Endodermal cell (in vitro differentiated cells): ENCODE data around the gene HSDL2. TPM values are rescaled to one million over a fixed set of nuclear protein-coding genes. Genes with fewer than 3 reads are reported as not detected.

Experiments used
- DNase-seq: peaks from one replicate; pipeline ENCODE4 v3.0.0-alpha.2; 2017
- H3K27ac ChIP-seq: 2 replicates; pipeline ENCODE4 v1.5.1; 2013; ENCODE audit warnings: mild to moderate bottlenecking, low read depth, low read length, moderate library complexity
- H3K27me3 ChIP-seq: 2 replicates; pipeline ENCODE4 v1.6.1; 2013; ENCODE audit warnings: mild to moderate bottlenecking, low read length, moderate library complexity; ENCODE audit not compliant: insufficient read depth, control insufficient read depth, poor library complexity, severe bottlenecking
- H3K36me3 ChIP-seq: 2 replicates; pipeline ENCODE4 v1.7.0; 2013; ENCODE audit warnings: mild to moderate bottlenecking, low read length, moderate library complexity; ENCODE audit not compliant: control insufficient read depth, insufficient read depth
- H3K4me1 ChIP-seq: one replicate; pipeline ENCODE4 v1.7.0; 2013; ENCODE audit warnings: low read length; ENCODE audit not compliant: control insufficient read depth, insufficient read depth
- H3K4me3 ChIP-seq: 2 replicates; pipeline ENCODE4 v1.5.1; 2013; ENCODE audit warnings: mild to moderate bottlenecking, low read length, moderate library complexity
- H3K9ac ChIP-seq: 2 replicates; pipeline ENCODE4 v1.6.1; 2013; ENCODE audit warnings: mild to moderate bottlenecking, low read length, moderate library complexity; ENCODE audit not compliant: poor library complexity, severe bottlenecking; ENCODE audit errors: extremely low read depth
- H3K9me3 ChIP-seq: 2 replicates; pipeline ENCODE4 v1.6.1; 2013; ENCODE audit warnings: mild to moderate bottlenecking, low read length, moderate library complexity; ENCODE audit not compliant: control insufficient read depth
- H3K27ac Mint-ChIP-seq: 2 replicates; pipeline ENCODE4 v1.8.0; 2020; ENCODE audit warnings: mixed read lengths
- H3K27me3 Mint-ChIP-seq: 2 replicates; pipeline ENCODE4 v1.8.0; 2021; ENCODE audit warnings: mild to moderate bottlenecking, mixed read lengths; ENCODE audit not compliant: insufficient read depth
- H3K36me3 Mint-ChIP-seq: 2 replicates; pipeline ENCODE4 v1.8.0; 2020; ENCODE audit warnings: low read depth, mixed read lengths
- H3K4me1 Mint-ChIP-seq: 2 replicates; pipeline ENCODE4 v1.8.0; 2020; ENCODE audit warnings: mixed read lengths
- H3K4me3 Mint-ChIP-seq: 2 replicates; pipeline ENCODE4 v1.8.0; 2020; ENCODE audit warnings: mild to moderate bottlenecking, moderate library complexity, mixed read lengths
- H3K9me3 Mint-ChIP-seq: 2 replicates; pipeline ENCODE4 v1.8.0; 2020; ENCODE audit warnings: mild to moderate bottlenecking, mixed read lengths
- CTCF ChIP-seq: fragments of 200-600 bp; sonication (generic); conservative IDR thresholded peaks from 2 replicates; pipeline ENCODE4 v1.5.0; 2021; ENCODE audit warnings: antibody characterized with exemption, mild to moderate bottlenecking
- WGBS, 2 experiments: methylation state at CpG; one replicate each; pipeline versions ENCODE4 v1.1.5 to v1.1.7; 2013; ENCODE audit warnings: missing lambda C conversion rate in 2 of 2, mixed read lengths in 1 of 2; ENCODE audit not compliant: insufficient coverage in 1 of 2, insufficient read length in 1 of 2; 5-methylcytosine and 5-hydroxymethylcytosine counted together
- total RNA-seq, 2 donors: library from RNA; stranded (reverse); fragmentation: NEBNext Ultra II Directional in 1 of 2; extraction: Animal tissue kit (Norgen Biotek cat#: 25700) in 1 of 2; gene quantifications; 2 replicates in 1 of 2; 3 replicates in 1 of 2; pipeline ENCODE4 v1.2.1, GENCODE V29; 2021

Gene HSDL2
- total RNA-seq, 2 donors from 2014 or later, result 22.5 to 29.1 TPM

GRCh38 chr9:112437406-112437805 lies 57.5 kb downstream of the HSDL2 start:
- Mint-ChIP-seq H3K4me1 (no peaks in the 10 kb centered on the region), H3K4me3 (no peak overlapping the region), H3K36me3 (peaks cover 3% of the 10 kb centered on the region), H3K27me3 (no peaks in the 10 kb centered on the region), H3K9me3 (no peaks in the 10 kb centered on the region), H3K27ac (no peak overlapping the region)
- WGBS, 2 experiments, result 95 to 100% methylated on average over 2 of the region's 2 CpGs
- no peaks in the 10 kb centered on the region for H3K27me3 ChIP-seq
- no peak for TF ChIP-seq CTCF
- no peaks in the 10 kb centered on the region for H3K9me3 ChIP-seq
- no peak for DNase-seq
- no peak overlapping the region for H3K4me3 ChIP-seq
- H3K36me3 ChIP-seq, result no peaks in the 10 kb centered on the region
- no peaks in the 10 kb centered on the region for H3K4me1 ChIP-seq
- H3K9ac ChIP-seq, result no peak overlapping the region
- H3K27ac ChIP-seq, result no peak overlapping the region

- Mint-ChIP-seq H3K4me1 (no peaks in the 10 kb centered on the region), H3K36me3 (peaks cover 3% of the 10 kb centered on the region), H3K27me3 (no peaks in the 10 kb centered on the region), H3K4me3 (no peak overlapping the region), H3K27ac (no peak overlapping the region), H3K9me3 (no peaks in the 10 kb centered on the region)
- no peak overlapping the region for H3K9ac ChIP-seq
- no peak overlapping the region for H3K27ac ChIP-seq
- no peaks in the 10 kb centered on the region for H3K4me1 ChIP-seq
- WGBS, 2 experiments, result 93 to 100% methylated on average over 1 to 2 of the region's 2 CpGs
- no peaks in the 10 kb centered on the region for H3K9me3 ChIP-seq
- H3K36me3 ChIP-seq, result no peaks in the 10 kb centered on the region
- no peak overlapping the region for H3K4me3 ChIP-seq
- no peak for DNase-seq
- no peaks in the 10 kb centered on the region for H3K27me3 ChIP-seq
- TF ChIP-seq CTCF, result no peak
These were observed 59.3 kb downstream of the HSDL2 start for GRCh38 chr9:112439171-112439570.

GRCh38 chr9:112439825-112440224 lies 59.9 kb downstream of the HSDL2 start:
- 92% methylated on average over 1 of the region's 2 CpGs; no CpG with 5 or more reads in 1 of the 2 experiments for WGBS, 2 experiments
- TF ChIP-seq CTCF, result no peak
- H3K4me3 ChIP-seq, result no peak overlapping the region
- H3K4me3 Mint-ChIP-seq, result no peak overlapping the region
- H3K27me3 ChIP-seq, result no peaks in the 10 kb centered on the region
- peaks cover 3% of the 10 kb centered on the region for H3K36me3 Mint-ChIP-seq
- no peaks in the 10 kb centered on the region for H3K9me3 Mint-ChIP-seq
- H3K27ac Mint-ChIP-seq, result no peak overlapping the region
- H3K27me3 Mint-ChIP-seq, result no peaks in the 10 kb centered on the region
- H3K9ac ChIP-seq, result no peak overlapping the region
- no peaks in the 10 kb centered on the region for H3K9me3 ChIP-seq
- H3K4me1 ChIP-seq, result no peaks in the 10 kb centered on the region
- H3K4me1 Mint-ChIP-seq, result no peaks in the 10 kb centered on the region
- no peak for DNase-seq
- no peaks in the 10 kb centered on the region for H3K36me3 ChIP-seq
- no peak overlapping the region for H3K27ac ChIP-seq
